SU-DHL-6 (cell line): ENCODE results near the gene PTPN5.

Experiments used
- EZH2phosphoT487 ChIP-seq: fragments of 200-600 bp; sonication (generic), shearing (Covaris generic); conservative IDR thresholded peaks from 2 replicates; pipeline ENCODE4 v1.6.1; 2018; ENCODE audit warnings: mild to moderate bottlenecking, antibody characterized with exemption, low read length, moderate library complexity, mixed read lengths
- TF ChIP-seq, protein P1 (sequence below): fragments of 200-600 bp; sonication (generic); IDR thresholded peaks from one replicate; pipeline ENCODE4 v1.5.1; 2017; ENCODE audit warnings: antibody characterized with exemption, mild to moderate bottlenecking, low read length, moderate library complexity; ENCODE audit not compliant: insufficient read depth, poor library complexity, severe bottlenecking

DNA sequence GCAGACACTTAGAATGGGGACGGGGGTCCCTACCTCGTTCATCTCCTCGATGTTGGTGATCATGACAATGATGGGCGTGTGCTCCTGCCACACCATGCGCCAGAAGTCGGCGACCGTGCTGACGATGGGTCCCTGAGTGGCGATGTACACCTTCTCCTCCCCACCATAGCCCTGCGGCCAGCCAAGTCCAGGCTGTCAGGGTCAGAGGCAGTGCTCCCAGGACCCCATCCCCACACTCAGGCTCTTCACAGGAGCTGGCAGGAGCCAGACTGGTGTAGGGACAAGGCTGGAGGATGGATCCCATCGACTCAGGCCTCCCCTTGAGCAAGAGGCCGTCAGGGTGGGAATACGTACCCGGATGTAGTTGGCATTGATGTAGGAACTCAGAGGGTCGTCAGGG lies 58.4 kb downstream of the PTPN5 start:
- TF ChIP-seq, protein P1, sequence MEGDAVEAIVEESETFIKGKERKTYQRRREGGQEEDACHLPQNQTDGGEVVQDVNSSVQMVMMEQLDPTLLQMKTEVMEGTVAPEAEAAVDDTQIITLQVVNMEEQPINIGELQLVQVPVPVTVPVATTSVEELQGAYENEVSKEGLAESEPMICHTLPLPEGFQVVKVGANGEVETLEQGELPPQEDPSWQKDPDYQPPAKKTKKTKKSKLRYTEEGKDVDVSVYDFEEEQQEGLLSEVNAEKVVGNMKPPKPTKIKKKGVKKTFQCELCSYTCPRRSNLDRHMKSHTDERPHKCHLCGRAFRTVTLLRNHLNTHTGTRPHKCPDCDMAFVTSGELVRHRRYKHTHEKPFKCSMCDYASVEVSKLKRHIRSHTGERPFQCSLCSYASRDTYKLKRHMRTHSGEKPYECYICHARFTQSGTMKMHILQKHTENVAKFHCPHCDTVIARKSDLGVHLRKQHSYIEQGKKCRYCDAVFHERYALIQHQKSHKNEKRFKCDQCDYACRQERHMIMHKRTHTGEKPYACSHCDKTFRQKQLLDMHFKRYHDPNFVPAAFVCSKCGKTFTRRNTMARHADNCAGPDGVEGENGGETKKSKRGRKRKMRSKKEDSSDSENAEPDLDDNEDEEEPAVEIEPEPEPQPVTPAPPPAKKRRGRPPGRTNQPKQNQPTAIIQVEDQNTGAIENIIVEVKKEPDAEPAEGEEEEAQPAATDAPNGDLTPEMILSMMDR: no peak
- no peak for TF ChIP-seq EZH2phosphoT487
